GM12865 (cell line): ENCODE results near the gene PLEK.

Experiments used
- DNase-seq: peaks from one replicate; pipeline ENCODE4 v3.0.0; 2010; ENCODE audit warnings: low read depth
- H3K4me3 ChIP-seq: 2 replicates; pipeline ENCODE4 v1.5.1; 2011; ENCODE audit warnings: mild to moderate bottlenecking, low read depth, low read length, control low read depth
- CTCF ChIP-seq: IDR thresholded peaks from 2 replicates; pipeline ENCODE4 v1.5.1; 2011; ENCODE audit warnings: low read length, control low read depth, low read depth, inconsistent platforms; ENCODE audit not compliant: insufficient read depth; ENCODE audit errors: missing control alignments

Gene PLEK

GRCh38 chr2:68351997-68352396 lies 13.1 kb upstream of the PLEK start:
- TF ChIP-seq CTCF = no peak
- no peak for DNase-seq

DNA sequence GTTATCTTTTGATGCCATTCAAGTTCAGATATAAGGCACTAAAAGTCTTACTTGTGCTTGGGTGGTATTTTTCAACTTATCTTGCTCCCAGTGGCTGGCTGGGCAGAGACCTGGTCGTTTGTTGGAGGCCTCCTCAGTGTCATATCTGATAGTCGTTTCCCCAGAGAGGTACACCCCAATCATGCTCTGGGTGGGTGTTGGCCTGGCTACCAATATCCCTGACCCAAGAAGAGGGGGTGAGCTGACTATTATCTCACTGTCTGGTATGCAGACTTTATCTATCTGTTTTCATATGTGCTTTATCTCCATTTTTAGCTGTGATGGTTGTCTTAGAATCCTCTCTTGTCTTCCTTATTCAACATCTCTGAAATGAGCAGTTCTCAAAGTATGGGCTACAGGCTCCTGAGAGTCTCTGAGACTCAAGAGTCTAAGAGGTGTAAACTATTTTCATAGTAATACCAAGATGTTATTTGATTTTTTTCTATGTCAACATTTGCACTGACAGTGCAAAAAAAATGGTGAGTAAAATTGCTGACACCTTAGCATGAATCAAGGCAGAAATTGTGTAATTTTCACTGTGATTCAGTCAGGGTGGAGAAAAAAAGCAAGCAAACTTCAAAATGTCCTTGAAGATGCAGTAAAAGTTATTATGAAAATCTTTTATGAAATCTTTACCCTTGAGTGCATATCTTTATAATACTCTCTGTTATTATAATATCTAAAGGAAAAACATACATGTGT lies 12.3 kb upstream of the PLEK start:
- H3K4me3 ChIP-seq = no peak overlapping the region
- DNase-seq = no peak
- TF ChIP-seq CTCF = no peak

More at GRCh38 chr2:68351997-68352396, 13.1 kb upstream of the PLEK start:
- H3K4me3 ChIP-seq = no peak overlapping the region

DNA sequence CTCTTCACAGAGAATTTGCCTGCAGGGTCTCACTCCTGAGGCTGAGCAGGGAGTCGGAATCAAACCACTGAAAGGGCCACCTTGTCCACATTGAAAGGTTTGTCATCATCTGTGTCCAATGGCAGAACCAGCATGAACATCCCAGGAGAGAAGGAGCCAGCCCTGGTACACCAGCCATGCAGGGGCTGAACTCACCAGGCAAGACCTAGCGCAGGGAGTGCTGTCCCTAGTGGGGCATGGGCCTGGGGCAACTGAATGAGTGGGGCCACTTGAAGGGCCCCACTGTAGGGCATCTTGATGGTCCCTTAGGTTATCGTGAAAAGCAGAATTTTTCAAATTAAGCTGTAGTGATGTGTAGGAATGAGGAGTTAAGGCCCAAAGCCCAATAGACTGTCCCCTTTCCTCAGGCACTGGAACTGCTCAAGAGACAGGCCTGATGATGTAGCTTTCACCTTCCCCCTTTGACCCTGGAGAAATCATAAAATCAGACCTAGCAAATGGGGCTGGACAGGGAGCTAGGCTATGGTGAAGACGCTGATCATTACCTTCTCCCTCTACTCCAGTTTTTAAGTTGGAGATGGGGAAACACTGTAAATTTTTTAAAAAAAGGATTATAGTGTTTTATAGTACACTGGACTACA lies 8.4 kb upstream of the PLEK start:
- H3K4me3 ChIP-seq = no peak overlapping the region
- TF ChIP-seq CTCF = no peak
- no peak for DNase-seq

GRCh38 chr2:68357605-68358337 lies 7.3 kb upstream of the PLEK start:
- TF ChIP-seq CTCF = peak; percentile 69
- peak; percentile 78 for DNase-seq

GRCh38 chr2:68359889-68360288 lies 5.2 kb upstream of the PLEK start:
- H3K4me3 ChIP-seq = no peak overlapping the region
- TF ChIP-seq CTCF = peak; percentile 20
- no peak for DNase-seq

More at GRCh38 chr2:68357605-68358337, 7.3 kb upstream of the PLEK start:
- no peak overlapping the region for H3K4me3 ChIP-seq

- DNase-seq = peak; percentile 95
- peak; percentile 82 for TF ChIP-seq CTCF
- peak overlapping the region; percentile 47 for H3K4me3 ChIP-seq
Observed at GRCh38 chr2:68362069-68362468, 3.0 kb upstream of the PLEK start.
